GM06990 (cell line): ENCODE results near the gene KANK3.

ENCODE experiments used
- DNase-seq: peaks from one replicate; pipeline ENCODE4 v3.0.0-alpha.2; 2011; ENCODE audit not compliant: insufficient read length; ENCODE audit errors: extremely low read depth
- H3K27me3 ChIP-seq: replicated peaks from 2 replicates; pipeline ENCODE4 v1.6.0; 2011; ENCODE audit warnings: low read length; ENCODE audit not compliant: control insufficient read depth, insufficient read depth
- H3K36me3 ChIP-seq: 2 replicates; pipeline ENCODE4 v1.5.1; 2011; ENCODE audit warnings: low read length; ENCODE audit not compliant: control insufficient read depth, insufficient read depth
- H3K4me3 ChIP-seq: replicated peaks from 2 replicates; pipeline ENCODE4 v1.5.1; 2011; ENCODE audit warnings: low read depth, mild to moderate bottlenecking, control low read depth, low read length
- TF ChIP-seq, protein P1 (sequence below): IDR thresholded peaks from 2 replicates; pipeline ENCODE4 v1.5.1; 2011; ENCODE audit warnings: low read length, control low read depth, mild to moderate bottlenecking, inconsistent platforms; ENCODE audit not compliant: insufficient read depth, poor library complexity, severe bottlenecking

Gene KANK3

DNA sequence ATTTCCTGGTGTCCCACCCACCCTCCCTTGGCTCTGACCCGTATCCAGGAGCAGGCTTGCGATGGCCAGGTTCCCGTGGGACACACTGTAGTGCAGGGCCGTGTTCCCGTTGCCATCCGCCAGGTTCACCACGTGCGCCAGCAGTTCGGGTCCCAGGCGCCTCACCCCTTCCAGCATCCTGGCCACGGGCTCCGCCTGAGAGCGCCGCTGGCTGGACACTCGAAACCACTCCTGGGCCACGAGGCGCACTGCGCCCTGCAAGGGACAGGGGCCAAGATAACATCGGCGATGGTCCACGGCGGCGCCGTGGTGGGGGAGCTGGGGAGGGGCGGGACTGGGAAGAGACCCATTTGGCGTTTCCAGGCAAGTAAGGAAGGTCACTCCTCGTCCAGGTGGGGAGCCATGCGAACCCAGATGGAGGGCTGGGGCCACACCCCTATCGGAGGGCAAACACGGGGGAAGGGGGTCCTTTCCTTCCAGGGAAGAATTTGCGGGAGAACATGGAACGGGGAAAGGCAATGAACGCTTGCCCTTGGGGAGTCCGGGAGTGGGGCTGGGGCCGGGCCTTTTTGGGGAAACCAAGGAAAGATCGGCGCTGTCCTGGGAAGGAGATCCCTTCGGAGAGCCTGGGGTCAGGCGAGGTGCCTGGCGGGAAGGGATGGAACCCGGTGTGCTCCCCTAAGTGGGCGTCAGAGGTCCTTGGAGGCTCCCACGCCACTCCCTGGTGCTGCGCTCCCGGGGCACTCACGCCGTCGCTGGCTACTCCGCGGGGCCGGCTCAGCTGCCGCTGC lies 9.9 kb downstream of the KANK3 start:
- H3K27me3 ChIP-seq = peaks cover 2% of the 10 kb centered on the region
- DNase-seq = no peak
- TF ChIP-seq, protein P1, sequence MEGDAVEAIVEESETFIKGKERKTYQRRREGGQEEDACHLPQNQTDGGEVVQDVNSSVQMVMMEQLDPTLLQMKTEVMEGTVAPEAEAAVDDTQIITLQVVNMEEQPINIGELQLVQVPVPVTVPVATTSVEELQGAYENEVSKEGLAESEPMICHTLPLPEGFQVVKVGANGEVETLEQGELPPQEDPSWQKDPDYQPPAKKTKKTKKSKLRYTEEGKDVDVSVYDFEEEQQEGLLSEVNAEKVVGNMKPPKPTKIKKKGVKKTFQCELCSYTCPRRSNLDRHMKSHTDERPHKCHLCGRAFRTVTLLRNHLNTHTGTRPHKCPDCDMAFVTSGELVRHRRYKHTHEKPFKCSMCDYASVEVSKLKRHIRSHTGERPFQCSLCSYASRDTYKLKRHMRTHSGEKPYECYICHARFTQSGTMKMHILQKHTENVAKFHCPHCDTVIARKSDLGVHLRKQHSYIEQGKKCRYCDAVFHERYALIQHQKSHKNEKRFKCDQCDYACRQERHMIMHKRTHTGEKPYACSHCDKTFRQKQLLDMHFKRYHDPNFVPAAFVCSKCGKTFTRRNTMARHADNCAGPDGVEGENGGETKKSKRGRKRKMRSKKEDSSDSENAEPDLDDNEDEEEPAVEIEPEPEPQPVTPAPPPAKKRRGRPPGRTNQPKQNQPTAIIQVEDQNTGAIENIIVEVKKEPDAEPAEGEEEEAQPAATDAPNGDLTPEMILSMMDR = no peak
- H3K4me3 ChIP-seq = no peak overlapping the region
- no peaks in the 10 kb centered on the region for H3K36me3 ChIP-seq

DNA sequence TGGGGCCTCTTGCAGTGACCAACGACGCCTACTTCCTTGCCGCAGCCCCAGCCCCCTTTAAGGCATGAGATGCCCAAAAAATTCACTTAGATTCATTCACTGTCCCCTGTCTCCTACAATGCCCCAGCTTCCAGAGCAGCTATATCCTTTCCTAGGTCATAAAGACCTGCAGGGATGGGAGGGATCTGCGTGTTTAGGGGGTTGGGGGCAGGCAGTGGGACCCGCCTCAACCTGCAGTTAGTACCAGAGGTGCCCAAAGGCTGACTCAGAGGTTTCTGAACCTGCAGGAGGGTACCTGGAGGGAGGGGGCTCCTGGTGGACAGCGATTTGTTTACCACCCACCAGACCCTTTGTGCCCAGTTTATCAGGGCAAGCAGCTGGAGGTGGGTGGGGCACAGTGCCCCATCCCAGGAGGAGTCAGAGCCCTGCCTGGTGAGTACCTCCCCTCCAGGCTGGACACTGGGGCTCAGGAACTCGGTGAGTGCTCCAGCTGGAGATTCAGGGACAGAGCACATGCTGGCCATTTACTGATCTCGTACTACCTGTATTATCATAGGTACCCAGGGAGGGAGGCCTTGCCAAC lies 11.7 kb downstream of the KANK3 start:
- DNase-seq = no peak
- no peaks in the 10 kb centered on the region for H3K36me3 ChIP-seq
- TF ChIP-seq, protein P1 = no peak
- no peaks in the 10 kb centered on the region; the same call in none of the 2 replicates for H3K27me3 ChIP-seq
- no peak overlapping the region for H3K4me3 ChIP-seq

DNA sequence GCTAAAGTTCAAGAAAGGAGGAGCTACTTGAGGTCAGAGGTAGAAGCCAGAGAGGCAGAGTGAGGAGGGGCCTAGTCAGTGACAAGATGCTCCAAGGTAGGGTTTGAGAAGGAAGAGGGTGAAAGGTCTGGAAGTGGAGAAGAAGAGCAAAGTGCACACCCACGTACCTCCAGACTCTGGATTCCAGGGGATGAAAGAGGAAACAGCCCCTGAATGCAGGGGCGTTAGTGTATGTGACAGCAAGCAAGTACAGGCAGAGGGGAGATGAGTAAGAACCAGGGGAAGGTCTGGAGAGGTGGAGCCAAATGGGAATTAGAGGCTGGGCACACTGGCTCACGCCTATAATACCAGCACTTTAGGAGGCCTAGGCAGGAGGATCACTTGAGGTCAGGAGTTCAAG lies 13.1 kb downstream of the KANK3 start:
- TF ChIP-seq, protein P1 = no peak
- no peak overlapping the region for H3K4me3 ChIP-seq
- no peaks in the 10 kb centered on the region; the same call in none of the 2 replicates for H3K27me3 ChIP-seq
- no peaks in the 10 kb centered on the region for H3K36me3 ChIP-seq
- no peak for DNase-seq

DNA sequence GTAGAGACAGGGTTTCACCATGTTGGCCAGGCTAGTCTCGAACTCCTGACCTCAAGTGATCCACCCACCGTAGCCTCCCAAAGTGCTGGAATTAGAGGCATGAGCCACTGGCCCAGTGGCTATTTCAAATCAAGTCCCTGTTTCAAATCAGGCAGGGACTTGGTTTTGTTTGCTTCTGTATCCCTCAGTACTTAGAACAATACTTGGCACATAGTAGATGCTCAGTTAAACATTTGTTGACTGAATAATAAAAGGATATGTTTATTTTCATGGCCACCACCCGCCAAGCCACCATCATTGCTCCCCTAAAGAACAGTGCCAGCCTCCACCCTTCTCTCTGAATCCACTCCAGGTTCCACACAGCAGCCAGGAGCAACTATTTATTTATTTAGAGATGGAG lies 17.6 kb downstream of the KANK3 start:
- TF ChIP-seq, protein P1 = no peak
- no peak overlapping the region for H3K4me3 ChIP-seq
- peaks cover 12% of the 10 kb centered on the region for H3K36me3 ChIP-seq
- H3K27me3 ChIP-seq = no peaks in the 10 kb centered on the region; the same call in 1 of the 2 replicates
- no peak for DNase-seq

DNA sequence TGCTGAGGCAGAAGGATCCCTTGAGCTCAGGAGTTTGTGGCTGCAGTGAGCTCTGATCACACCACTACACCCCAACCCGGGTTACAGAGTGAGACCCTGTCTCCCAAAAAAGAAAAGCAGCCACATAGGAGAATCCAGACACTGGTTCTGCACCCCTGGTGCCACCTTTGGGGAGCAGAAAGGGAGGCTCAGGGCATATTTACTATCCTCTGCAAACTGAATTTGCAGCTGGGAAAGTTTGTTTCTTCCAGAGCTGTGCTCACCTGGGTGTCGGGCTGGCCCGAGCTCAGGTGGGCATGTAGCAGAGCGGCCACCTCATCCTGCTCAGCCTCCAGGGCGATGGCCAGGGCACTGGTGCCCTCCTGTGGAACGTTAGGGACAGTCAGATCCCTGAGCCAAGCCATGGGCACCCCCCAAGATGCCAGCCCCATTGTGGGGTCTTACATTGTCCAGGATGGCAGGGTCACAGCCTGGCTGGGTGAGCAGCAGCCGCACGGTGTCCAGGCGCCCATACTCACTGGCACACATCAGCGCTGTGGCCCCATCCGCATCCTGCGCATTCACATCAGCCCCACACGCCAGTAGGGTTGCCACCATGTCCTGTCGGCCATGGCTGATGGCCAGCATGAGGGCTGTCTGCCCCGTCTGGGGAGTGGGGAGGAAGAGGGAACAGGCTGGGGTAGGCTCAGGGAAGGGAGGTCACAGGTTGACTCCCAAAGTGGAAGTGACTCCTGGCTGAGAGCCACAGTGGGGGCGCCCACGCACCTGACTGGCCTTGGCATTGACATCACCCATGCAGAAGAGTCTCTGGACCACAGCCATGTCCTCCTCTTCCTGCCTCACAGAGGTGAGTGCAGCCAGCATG lies 18.6 kb downstream of the KANK3 start:
- TF ChIP-seq, protein P1 = no peak
- Histone ChIP-seq H3K4me3 (no peak overlapping the region), H3K36me3 (peaks cover 12% of the 10 kb centered on the region), H3K27me3 (no peaks in the 10 kb centered on the region; the same call in 1 of the 2 replicates)
- no peak for DNase-seq
